WTC11 (cell line): ENCODE measurements around the gene MYO1A. TPM values are rescaled to one million over a fixed set of nuclear protein-coding genes. Genes with fewer than 3 reads are reported as not detected.

Source experiments
- ATAC-seq: fragments of 200-7000 bp; cut with Tn5 transposase; 2 replicates; pipeline ENCODE4 v1.10.0; 2021; ENCODE audit warnings: mild to moderate bottlenecking, moderate library complexity
- CTCF ChIA-PET: fragments of 300-600 bp; sonication (Branson Sonifier 250); formaldehyde crosslinking; loops from one replicate; lab custom pipeline; 2021; ENCODE audit warnings: antibody characterized with exemption; lab: Charles Lee
- POLR2A ChIA-PET: fragments of 350-600 bp; sonication (Branson Sonifier 250); formaldehyde crosslinking; loops from one replicate; lab custom pipeline; 2021; ENCODE audit warnings: antibody characterized with exemption; lab: Charles Lee
- DNase-seq: peaks from one replicate; pipeline ENCODE4 v3.0.0; 2021; ENCODE audit warnings: low spot score
- H3K27ac Mint-ChIP-seq: 2 replicates; pipeline ENCODE4 v1.8.0; 2021; ENCODE audit warnings: mixed read lengths
- H3K27me3 Mint-ChIP-seq: 2 replicates; pipeline ENCODE4 v1.8.0; 2021; ENCODE audit warnings: low read depth, mild to moderate bottlenecking, moderate library complexity, mixed read lengths
- H3K36me3 Mint-ChIP-seq: 2 replicates; pipeline ENCODE4 v1.8.0; 2021; ENCODE audit warnings: mixed read lengths
- H3K4me1 Mint-ChIP-seq: 2 replicates; pipeline ENCODE4 v1.8.0; 2022; ENCODE audit warnings: mixed read lengths
- H3K4me3 Mint-ChIP-seq: 2 replicates; pipeline ENCODE4 v1.8.0; 2021; ENCODE audit warnings: mild to moderate bottlenecking, moderate library complexity, mixed read lengths
- H3K9me3 Mint-ChIP-seq: 2 replicates; pipeline ENCODE4 v1.8.0; 2021; ENCODE audit warnings: mixed read lengths
- ESRRA ChIP-seq: sonication (generic); formaldehyde crosslinking; IDR thresholded peaks from 2 replicates; pipeline ENCODE4 v1.8.1; 2022; ENCODE audit warnings: mild to moderate bottlenecking, missing genetic modification reagents, borderline replicate concordance
- HMGA2 ChIP-seq: fragments of 250-450 bp; sonication (Bioruptor Pico); IDR thresholded peaks from 2 replicates; pipeline ENCODE4 v1.4.0; 2021; ENCODE audit warnings: mild to moderate bottlenecking, moderate library complexity
- HMGXB4 ChIP-seq: sonication (generic); formaldehyde crosslinking; IDR thresholded peaks from 2 replicates; pipeline ENCODE4 v1.8.1; 2023; ENCODE audit warnings: mild to moderate bottlenecking, moderate library complexity, missing genetic modification reagents
- KAT7 ChIP-seq: sonication (generic); formaldehyde crosslinking; IDR thresholded peaks from 2 replicates; pipeline ENCODE4 v1.8.1; 2023; ENCODE audit warnings: missing genetic modification reagents, mild to moderate bottlenecking, borderline replicate concordance
- NR1H2 ChIP-seq: sonication (generic); formaldehyde crosslinking; IDR thresholded peaks from 2 replicates; pipeline ENCODE4 v1.9.0; 2021; ENCODE audit warnings: mild to moderate bottlenecking, moderate library complexity, missing genetic modification reagents
- PRDM15 ChIP-seq: sonication (generic); formaldehyde crosslinking; IDR thresholded peaks from 2 replicates; pipeline ENCODE4 v1.8.0; 2022; ENCODE audit warnings: missing genetic modification reagents
- STAT6 ChIP-seq: sonication (generic); formaldehyde crosslinking; conservative IDR thresholded peaks from 2 replicates; pipeline ENCODE4 v1.8.1; 2023; ENCODE audit warnings: mild to moderate bottlenecking, low read depth, missing genetic modification reagents, moderate library complexity
- TEAD4 ChIP-seq: sonication (generic); formaldehyde crosslinking; IDR thresholded peaks from 2 replicates; pipeline ENCODE4 v1.8.0; 2022; ENCODE audit warnings: mild to moderate bottlenecking, missing genetic modification reagents
- ZNF423 ChIP-seq: fragments of 250-450 bp; sonication (Bioruptor Pico); IDR thresholded peaks from 2 replicates; pipeline ENCODE4 v2.1.2; 2022; ENCODE audit warnings: mild to moderate bottlenecking, moderate library complexity
- ZNF532 ChIP-seq: fragments of 250-450 bp; sonication (Bioruptor Pico); IDR thresholded peaks from 2 replicates; pipeline ENCODE4 v1.9.0; 2021; ENCODE audit warnings: mild to moderate bottlenecking, borderline replicate concordance
- total RNA-seq: library from RNA; stranded (reverse); gene quantifications from 3 replicates; pipeline ENCODE4 v1.2.3, GENCODE V29; 2021
- TF ChIP-seq, protein P1 (sequence below): sonication (generic); formaldehyde crosslinking; IDR thresholded peaks from 2 replicates; pipeline ENCODE4 v1.8.0; 2023; ENCODE audit warnings: missing genetic modification reagents, mild to moderate bottlenecking, borderline replicate concordance
- TF ChIP-seq, protein P2 (sequence below): sonication (generic); formaldehyde crosslinking; IDR thresholded peaks from 2 replicates; pipeline ENCODE4 v1.8.1; 2023; ENCODE audit warnings: mild to moderate bottlenecking, missing genetic modification reagents, moderate library complexity
- TF ChIP-seq, protein P3 (sequence below): fragments of 250-450 bp; sonication (Bioruptor Pico); IDR thresholded peaks from 2 replicates; pipeline ENCODE4 v1.8.0; 2021; ENCODE audit warnings: mild to moderate bottlenecking

MYO1A gene
- total RNA-seq, 1 experiment from 2014 or later, result 0.87 TPM

GRCh38 chr12:57031138-57031725, 18.7 kb downstream of the MYO1A start:
- Mint-ChIP-seq H3K27me3 (peaks cover under 1% of the 10 kb centered on the region; the same call in 1 of the 2 replicates), H3K9me3 (no peaks in the 10 kb centered on the region), H3K36me3 (no peaks in the 10 kb centered on the region), H3K4me1 (peaks cover 19% of the 10 kb centered on the region), H3K27ac (no peak overlapping the region), H3K4me3 (no peak overlapping the region)
- ChIA-PET CTCF (interaction anchor here (0.7 to 3.3 kb wide), 21 partner anchors 9 to 212 kb away, joined by 3 to 25 read pairs (median 5); partner anchors contain the start of genes MYO1A, NEMP1, STAT6 and TAC3), POLR2A (interaction anchor here (1.1 kb wide), 1 partner anchor 48 kb away, joined by 3 read pairs; no protein-coding TSS in a partner anchor)
- DNase-seq (no peak), ATAC-seq (peak; percentile 50)
- TF ChIP-seq ZNF423 (CRISPR knock-in tag) (no peak), HMGXB4 (CRISPR knock-in tag) (no peak), PRDM15 (CRISPR knock-in tag) (peak; percentile 86), STAT6 (CRISPR knock-in tag) (no peak)

DNA sequence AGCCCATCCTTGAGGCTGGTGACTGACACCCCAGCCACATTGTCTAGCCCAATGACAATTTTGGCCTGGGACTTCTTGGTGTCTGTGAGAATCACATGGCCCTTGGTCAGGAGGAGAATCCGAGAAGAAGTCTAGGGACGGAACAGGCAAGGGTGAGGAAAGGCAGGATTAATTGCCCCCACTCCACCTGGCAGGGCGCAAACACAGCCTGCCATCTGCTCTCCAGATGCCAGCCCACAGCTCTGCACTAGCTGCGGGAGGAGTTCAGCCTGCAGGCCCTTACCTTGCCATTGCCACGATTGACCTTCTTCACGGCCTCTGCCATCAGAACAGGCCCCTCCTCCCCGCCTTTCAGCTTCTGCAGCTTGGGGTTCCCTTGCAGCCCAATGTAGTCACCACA, 20.5 kb downstream of the MYO1A start:
- no peak overlapping the region for H3K27ac Mint-ChIP-seq
- DNase-seq (no peak), ATAC-seq (no peak)
- H3K4me1 Mint-ChIP-seq, result peaks cover 19% of the 10 kb centered on the region
- ChIA-PET POLR2A (no interaction called here), CTCF (interaction anchor here (0.6 to 1.2 kb wide), 2 partner anchors 16 to 56 kb away, joined by 3 to 4 read pairs; no protein-coding TSS in a partner anchor)
- peaks cover 3% of the 10 kb centered on the region; the same call in 1 of the 2 replicates for H3K27me3 Mint-ChIP-seq
- no peaks in the 10 kb centered on the region for H3K36me3 Mint-ChIP-seq
- no peak overlapping the region for H3K4me3 Mint-ChIP-seq
- no peaks in the 10 kb centered on the region for H3K9me3 Mint-ChIP-seq
- TF ChIP-seq, protein P1, sequence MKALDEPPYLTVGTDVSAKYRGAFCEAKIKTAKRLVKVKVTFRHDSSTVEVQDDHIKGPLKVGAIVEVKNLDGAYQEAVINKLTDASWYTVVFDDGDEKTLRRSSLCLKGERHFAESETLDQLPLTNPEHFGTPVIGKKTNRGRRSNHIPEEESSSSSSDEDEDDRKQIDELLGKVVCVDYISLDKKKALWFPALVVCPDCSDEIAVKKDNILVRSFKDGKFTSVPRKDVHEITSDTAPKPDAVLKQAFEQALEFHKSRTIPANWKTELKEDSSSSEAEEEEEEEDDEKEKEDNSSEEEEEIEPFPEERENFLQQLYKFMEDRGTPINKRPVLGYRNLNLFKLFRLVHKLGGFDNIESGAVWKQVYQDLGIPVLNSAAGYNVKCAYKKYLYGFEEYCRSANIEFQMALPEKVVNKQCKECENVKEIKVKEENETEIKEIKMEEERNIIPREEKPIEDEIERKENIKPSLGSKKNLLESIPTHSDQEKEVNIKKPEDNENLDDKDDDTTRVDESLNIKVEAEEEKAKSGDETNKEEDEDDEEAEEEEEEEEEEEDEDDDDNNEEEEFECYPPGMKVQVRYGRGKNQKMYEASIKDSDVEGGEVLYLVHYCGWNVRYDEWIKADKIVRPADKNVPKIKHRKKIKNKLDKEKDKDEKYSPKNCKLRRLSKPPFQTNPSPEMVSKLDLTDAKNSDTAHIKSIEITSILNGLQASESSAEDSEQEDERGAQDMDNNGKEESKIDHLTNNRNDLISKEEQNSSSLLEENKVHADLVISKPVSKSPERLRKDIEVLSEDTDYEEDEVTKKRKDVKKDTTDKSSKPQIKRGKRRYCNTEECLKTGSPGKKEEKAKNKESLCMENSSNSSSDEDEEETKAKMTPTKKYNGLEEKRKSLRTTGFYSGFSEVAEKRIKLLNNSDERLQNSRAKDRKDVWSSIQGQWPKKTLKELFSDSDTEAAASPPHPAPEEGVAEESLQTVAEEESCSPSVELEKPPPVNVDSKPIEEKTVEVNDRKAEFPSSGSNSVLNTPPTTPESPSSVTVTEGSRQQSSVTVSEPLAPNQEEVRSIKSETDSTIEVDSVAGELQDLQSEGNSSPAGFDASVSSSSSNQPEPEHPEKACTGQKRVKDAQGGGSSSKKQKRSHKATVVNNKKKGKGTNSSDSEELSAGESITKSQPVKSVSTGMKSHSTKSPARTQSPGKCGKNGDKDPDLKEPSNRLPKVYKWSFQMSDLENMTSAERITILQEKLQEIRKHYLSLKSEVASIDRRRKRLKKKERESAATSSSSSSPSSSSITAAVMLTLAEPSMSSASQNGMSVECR (CRISPR knock-in tag), result no peak
- TF ChIP-seq KAT7 (CRISPR knock-in tag) (no peak), NR1H2 (CRISPR knock-in tag) (no peak), HMGA2 (CRISPR knock-in tag) (no peak), TEAD4 (CRISPR knock-in tag) (no peak), ZNF532 (CRISPR knock-in tag) (no peak), ESRRA (no peak)
- TF ChIP-seq, protein P2, sequence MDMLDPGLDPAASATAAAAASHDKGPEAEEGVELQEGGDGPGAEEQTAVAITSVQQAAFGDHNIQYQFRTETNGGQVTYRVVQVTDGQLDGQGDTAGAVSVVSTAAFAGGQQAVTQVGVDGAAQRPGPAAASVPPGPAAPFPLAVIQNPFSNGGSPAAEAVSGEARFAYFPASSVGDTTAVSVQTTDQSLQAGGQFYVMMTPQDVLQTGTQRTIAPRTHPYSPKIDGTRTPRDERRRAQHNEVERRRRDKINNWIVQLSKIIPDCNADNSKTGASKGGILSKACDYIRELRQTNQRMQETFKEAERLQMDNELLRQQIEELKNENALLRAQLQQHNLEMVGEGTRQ, result no peak
- TF ChIP-seq, protein P3, sequence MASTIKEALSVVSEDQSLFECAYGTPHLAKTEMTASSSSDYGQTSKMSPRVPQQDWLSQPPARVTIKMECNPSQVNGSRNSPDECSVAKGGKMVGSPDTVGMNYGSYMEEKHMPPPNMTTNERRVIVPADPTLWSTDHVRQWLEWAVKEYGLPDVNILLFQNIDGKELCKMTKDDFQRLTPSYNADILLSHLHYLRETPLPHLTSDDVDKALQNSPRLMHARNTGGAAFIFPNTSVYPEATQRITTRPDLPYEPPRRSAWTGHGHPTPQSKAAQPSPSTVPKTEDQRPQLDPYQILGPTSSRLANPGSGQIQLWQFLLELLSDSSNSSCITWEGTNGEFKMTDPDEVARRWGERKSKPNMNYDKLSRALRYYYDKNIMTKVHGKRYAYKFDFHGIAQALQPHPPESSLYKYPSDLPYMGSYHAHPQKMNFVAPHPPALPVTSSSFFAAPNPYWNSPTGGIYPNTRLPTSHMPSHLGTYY (CRISPR knock-in tag), result no peak
